ENCODE measurements around the gene PLA2G6.
"Not testable (repeated sequence)": the region's sequence is repeated elsewhere in the genome, so short reads cannot be mapped to it uniquely, and the experiment has no call there.

Gene PLA2G6

GRCh38 chr22:38118182-38118581, 63.4 kb downstream of the PLA2G6 start:
- FAIRE-seq, result no peak
- DNase-seq (ENCODE audit: extremely low spot score, insufficient read length, low read depth), result no peak

- DNase-seq (ENCODE audit: extremely low spot score, insufficient read length, low read depth); FAIRE-seq: not testable (repeated sequence)
Measured at GRCh38 chr22:38117556-38117955, 64.1 kb downstream of the PLA2G6 start.

DNA sequence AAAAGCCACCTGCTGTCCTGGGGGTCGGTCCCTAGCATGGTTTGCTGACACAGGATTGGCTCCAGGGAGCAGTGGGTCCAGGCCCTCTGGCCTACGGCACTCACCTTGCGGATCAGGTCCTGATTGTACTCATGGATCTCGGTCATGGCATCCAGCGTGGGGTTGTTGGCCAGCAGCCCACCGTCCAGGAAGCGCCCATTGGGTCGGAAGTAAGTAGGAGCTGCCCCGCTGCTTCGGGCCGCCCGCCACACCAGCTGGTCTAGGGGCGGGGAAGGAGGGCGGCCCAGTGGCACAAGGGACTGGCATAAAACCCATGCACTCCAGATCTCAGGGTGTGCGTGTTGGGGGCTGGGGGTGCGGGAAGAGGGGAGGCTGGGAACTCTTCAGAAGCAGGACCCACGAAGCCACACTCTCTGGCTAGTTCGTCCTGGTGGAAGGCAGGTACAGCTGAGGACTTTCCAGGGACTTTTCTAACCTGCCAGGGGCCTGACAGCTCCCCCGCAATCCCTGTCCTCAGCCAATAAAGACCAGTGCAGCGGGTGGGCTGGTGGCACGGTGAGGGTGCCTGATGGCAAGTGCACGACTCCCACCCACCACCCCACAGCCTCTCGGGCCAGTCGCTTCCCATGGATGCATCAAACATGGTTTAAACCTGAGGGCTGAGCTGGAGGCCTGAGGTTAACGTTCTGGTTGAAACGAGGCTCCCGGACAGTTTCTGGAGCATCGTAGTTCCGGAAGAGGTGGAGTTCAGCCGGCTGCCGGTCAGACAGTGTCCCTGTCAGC, 66.0 kb downstream of the PLA2G6 start:
- DNase-seq (ENCODE audit: extremely low spot score, insufficient read length, low read depth), result no peak
- FAIRE-seq, result no peak

DNA sequence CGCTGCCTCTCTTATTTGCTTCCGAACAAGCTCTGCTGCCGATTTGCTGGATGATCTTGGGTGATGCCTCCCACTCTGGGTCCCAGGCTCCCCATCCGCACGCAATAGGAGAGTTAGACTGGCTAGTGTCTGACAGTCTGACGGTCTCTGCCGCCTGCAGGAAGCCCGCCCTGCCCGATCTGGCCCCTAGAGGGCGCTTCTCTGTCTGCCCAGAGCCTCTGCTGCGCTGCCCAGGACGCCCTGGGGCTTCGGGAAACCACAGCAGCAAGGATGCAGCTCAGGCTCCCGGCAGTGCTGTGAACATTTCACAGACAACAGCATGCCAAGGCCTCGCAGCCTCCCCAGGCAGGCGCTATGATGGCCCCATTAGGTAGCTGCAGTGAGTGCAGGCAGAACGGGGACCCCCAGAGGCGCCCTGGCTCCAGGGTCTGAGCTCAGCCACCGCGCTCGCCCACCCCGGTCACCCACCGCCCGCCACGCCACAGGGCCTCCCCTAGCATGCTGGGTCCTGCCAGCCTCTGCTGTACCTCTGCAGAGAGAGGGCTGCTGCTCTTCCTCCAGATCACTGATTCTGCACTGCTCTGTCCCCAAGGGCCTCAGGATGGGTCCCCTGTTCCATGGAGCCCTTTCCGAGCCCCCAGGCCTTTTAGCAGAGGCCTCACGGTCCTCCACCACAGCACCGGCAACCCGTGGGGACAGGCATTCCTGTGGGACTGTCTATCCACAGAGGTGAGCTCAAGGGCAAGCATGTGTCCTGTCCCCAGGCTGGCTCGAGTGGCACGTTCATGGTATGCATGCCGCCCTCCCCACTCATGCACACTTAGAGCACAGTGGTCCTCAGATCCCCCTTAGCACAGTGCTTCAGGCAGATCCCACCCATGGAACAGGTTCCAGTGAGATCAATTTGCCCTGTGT, 66.9 kb downstream of the PLA2G6 start:
- DNase-seq (ENCODE audit: extremely low spot score, insufficient read length, low read depth) (peak; percentile 84), FAIRE-seq (peak; percentile 80)

GRCh38 chr22:38112381-38112780, 69.2 kb downstream of the PLA2G6 start:
- DNase-seq (ENCODE audit: extremely low spot score, insufficient read length, low read depth), result no peak
- FAIRE-seq, result no peak

DNA sequence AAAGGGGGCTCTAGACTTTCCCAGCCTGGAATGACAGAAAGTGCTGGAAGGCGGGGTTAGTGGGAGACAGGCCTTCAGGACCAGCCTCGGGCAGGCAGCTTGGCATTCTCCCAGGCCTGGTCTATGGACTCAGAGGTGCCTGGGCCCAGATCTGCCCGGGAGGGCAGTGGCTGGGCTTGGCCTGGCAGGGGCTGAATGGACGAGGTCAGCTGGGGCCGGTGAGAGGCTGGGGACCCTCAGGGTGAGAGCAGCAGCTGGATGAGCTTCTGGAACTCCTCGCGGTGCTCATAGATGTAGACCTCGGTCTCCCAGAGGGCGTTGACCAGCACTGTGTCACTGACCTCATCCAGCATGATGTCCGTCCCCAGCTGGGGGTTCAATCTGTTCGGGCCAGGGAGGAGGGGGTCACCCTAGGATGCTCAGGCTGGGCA, 69.7 kb downstream of the PLA2G6 start:
- FAIRE-seq (no peak), DNase-seq (ENCODE audit: extremely low spot score, insufficient read length, low read depth) (no peak)

DNA sequence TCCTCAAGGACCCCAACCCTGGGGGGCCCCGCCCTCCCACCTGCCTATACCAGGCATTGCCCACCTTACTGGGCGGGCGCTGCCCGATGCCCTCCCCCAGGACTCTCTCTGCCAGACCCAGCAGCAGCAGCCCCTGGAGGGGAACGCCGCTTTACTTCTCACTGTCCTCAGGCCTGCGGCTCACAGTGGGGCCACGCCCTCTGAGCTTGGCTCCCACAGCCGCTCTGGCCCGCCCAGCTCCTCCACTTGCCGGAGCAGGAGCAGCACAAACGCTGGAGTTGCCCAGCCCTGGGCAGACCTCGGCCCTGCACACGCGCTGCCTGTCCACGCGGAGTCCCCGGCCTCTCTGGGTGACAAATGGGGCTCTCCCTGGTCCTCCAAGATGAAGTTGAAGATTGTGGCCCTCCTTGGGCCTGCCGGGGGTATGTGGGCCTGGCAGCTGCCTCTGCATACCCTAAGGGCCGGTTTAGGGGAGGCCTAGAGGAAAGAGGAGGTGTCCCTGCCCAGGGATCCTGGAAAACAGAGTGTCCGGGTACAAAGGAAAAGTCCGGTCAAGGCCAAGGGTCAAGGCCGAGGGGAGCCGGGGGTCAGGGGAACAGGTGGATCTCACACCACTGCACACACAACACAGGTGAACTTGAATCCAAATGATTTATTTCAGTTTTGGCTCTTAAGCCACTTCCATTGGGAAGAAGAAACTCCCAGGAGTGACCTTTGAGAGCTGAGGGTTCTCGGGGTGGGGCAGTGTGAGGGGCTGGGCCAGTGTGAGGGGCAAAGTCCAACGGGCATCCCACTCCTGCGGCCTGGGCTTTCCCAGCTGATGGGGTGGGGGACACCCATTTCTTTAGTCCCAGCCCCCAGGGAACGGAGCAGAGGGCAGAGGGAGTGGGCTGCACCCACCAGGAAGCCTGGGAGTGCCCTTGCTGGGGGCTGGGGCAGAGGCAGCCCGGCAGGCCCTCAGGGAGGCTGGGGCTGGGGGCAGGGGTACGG, 70.5 kb downstream of the PLA2G6 start:
- no peak for DNase-seq (ENCODE audit: extremely low spot score, insufficient read length, low read depth)
- no peak for FAIRE-seq

- no peak for FAIRE-seq
Measured at GRCh38 chr22:38110008-38110862, 71.4 kb downstream of the PLA2G6 start, which contains the start of gene BAIAP2L2. Gene BAIAP2L2, minus strand, starts transcription at chr22:38110684. Its CDS starts 159 bp downstream, at chr22:38110525.

GRCh38 chr22:38109371-38110001, 72.1 kb downstream of the PLA2G6 start:
- no peak for FAIRE-seq
- DNase-seq (ENCODE audit: extremely low spot score, insufficient read length, low read depth), result no peak

More at GRCh38 chr22:38110008-38110862, 71.4 kb downstream of the PLA2G6 start, which contains the start of gene BAIAP2L2:
- no peak for DNase-seq (ENCODE audit: extremely low spot score, insufficient read length, low read depth)

DNA sequence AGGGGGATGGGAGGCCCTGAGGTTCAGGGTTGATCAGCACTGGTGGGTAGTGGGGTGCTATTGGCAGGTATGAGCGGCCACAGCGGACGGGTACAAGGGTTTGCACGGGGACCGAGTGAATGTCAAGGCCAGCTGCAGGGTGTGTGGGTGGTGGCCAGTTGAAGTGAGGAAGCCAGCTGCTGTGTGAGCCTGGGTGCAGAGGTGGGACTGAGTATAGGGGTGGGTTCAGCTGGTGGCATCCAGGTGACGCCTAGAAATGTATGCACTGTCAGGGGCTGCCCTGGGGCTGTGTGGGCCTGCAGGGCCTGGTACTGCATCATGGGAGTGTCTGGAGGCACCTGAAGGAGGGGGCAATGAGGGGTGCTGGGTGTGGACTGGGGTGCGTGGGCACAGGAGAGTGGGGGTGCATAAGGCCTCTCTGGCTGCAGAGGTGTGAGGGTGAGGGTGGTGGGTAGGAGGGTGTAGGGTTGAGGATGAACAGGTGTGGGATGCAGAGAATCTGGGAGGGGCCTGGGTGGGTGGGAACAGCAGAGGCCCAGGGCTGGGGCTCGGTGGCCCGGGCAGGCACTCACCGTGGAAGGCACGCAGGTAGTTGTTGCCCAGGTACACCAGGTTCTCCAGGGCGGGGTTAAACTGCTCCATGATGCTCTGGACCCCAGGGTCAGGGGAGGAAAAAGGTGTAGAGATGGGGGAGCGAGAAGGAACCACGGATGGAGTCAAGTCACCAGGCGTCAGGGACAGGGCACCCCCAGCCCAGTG, 72.9 kb downstream of the PLA2G6 start:
- FAIRE-seq (no peak), DNase-seq (ENCODE audit: extremely low spot score, insufficient read length, low read depth) (no peak)

GRCh38 chr22:38107692-38108515, 73.7 kb downstream of the PLA2G6 start:
- DNase-seq (ENCODE audit: extremely low spot score, insufficient read length, low read depth) (no peak), FAIRE-seq (no peak)

DNA sequence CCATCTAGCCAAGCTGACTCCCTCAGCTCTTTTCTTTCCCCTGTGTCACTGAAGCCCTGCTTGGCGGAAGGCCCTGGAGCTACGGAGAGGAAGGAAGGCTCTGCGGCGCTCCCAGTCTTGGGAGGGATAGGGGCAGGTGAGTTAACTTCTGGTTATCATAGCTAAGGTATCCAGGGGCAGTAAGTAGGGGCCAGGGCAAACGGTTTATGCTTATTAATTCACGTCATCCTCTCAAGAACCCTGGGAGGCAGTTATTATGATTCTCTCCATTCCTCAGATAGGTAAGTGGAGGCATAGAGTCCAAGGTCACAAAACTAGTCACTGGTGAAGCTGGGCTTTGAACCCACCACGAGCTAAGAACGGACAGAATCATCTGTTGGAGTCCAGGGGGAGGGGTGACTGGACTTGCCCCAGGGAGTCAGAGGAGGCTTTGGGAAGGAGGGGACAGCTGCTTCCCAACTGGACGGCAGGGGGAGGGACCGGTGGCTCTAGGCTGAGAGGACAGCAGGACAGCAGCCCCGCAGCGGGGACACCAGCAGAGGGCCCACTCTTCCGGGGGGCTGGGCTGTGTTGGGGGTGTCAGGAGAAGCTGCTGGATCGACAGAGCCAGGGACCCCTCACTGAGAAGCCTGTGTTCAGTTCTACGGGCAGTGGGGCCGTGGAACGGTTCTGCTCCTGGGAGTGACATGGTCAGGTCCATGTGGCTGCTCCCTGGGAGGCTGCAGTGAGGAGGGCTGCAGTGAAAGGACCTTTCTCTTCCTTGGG, 74.6 kb downstream of the PLA2G6 start:
- DNase-seq (ENCODE audit: extremely low spot score, insufficient read length, low read depth) (no peak), FAIRE-seq (no peak)

DNA sequence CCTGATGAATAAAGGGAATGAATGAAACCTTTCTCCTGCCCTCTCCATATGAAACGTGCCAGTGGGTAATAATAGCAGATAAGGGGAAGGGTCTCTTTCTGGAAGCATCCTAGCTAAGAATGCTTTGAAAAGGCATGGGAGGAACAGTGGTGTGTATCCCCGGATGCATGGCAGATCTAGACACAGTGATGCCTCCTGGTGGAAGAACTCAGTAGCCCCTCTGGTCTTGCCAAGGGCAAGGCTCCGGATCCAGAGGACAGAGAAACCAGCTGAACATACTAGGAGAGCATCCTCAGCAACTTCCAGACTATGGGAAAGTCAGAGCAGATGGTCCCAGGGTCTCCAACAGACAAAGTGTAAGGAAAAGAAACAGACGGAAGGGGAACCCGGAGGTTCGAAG, 77.5 kb downstream of the PLA2G6 start:
- DNase-seq (ENCODE audit: extremely low spot score, insufficient read length, low read depth) (no peak), FAIRE-seq (no peak)

DNA sequence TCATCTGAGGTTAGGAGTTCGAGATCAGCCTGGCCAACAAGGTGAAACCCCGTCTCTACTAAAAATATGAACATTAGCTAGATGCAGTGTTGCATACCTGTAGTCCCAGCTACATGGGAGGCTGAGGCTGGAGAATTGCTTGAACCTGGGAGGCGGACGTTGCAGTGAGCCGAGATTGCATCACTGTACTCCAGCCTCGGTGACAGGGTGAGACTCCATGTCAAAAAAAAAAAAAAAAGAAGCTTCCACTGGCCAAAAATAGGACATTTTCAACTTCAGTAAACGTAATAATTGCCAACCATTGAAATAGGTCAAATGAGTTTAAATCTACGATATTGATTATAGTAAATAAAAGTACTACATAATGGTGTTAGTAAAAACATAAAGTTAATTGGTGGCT, 78.0 kb downstream of the PLA2G6 start:
- no peak for FAIRE-seq
- DNase-seq (ENCODE audit: extremely low spot score, insufficient read length, low read depth), result no peak

- no peak for DNase-seq (ENCODE audit: extremely low spot score, insufficient read length, low read depth)
Measured at GRCh38 chr22:38098410-38099249, 83.0 kb downstream of the PLA2G6 start.

More at GRCh38 chr22:38098410-38099249, 83.0 kb downstream of the PLA2G6 start:
- FAIRE-seq, result no peak
